Endothelial cell of hepatic sinusoid (primary cell): ENCODE measurements around the gene ARL17B.
"Not testable (repeated sequence)": the region's sequence is repeated elsewhere in the genome, so short reads cannot be mapped to it uniquely, and the experiment has no call there.

Source experiments
- in situ Hi-C: cut with HindIII; loops from 2 replicates; pipeline ENCODE4 v1.10.0; 2017; ENCODE audit warnings: low sequenced_read_pairs

The ARL17B gene

DNA sequence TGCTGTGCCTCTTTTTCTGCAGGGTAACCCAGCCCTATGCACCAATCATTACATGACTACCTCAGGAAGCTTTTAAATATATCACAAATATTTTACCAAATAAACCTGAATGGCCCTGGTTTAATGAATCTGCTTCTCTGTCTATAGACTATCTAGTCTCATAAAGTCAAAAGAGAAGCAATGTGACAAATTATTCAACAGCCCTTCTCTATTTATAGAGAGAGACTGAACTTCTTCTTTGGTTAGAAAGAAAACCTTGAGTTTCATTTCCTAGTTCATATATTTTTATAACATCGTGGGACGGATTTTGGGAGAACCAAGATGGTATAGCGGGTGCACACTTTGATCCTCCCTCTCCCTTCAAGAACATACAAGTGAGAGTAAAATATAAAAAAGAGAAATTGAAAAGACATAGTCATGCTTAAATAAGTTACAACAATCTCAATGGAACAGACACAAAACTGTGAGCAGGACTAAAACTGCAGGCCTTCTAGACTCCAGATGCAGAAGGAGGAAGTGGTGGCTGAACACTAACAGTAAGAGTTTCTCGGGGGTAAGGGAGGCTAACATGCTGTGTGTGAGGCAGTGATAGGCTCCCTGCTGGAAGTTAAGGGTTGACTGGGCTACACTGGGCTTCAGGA lies 70.5 kb downstream of the ARL17B start:
- in situ Hi-C loops, result not testable (repeated sequence)

- in situ Hi-C loops, result not testable (repeated sequence)
Observed at GRCh38 chr17:46287587-46287986, 74.0 kb downstream of the ARL17B start.

DNA sequence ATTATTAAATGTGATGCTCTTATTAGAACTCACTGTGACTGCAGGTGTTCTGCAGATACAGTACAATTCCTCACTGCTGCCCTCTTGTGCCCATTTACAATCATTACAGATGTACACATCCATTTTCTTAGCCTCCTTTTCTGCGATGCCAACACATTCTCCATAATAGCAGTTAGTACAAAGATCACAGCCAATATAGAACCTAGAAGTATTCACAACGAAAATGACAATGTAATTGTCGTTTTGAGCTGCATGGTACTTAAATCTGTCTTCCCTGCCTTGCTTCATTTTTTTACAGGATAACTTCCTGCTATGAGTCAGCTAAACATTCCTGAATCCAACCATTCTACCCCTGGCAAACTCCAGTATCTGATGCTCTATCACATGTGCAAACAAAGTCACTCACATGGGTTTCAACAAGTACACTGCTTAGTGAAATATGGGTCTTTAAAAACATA lies 74.8 kb downstream of the ARL17B start:
- in situ Hi-C loops, result not testable (repeated sequence)

- in situ Hi-C loops, result not testable (repeated sequence)
Observed at GRCh38 chr17:46285500-46285899, 76.1 kb downstream of the ARL17B start.

- in situ Hi-C loops, result not testable (repeated sequence)
Observed at GRCh38 chr17:46284467-46284866, 77.1 kb downstream of the ARL17B start.

DNA sequence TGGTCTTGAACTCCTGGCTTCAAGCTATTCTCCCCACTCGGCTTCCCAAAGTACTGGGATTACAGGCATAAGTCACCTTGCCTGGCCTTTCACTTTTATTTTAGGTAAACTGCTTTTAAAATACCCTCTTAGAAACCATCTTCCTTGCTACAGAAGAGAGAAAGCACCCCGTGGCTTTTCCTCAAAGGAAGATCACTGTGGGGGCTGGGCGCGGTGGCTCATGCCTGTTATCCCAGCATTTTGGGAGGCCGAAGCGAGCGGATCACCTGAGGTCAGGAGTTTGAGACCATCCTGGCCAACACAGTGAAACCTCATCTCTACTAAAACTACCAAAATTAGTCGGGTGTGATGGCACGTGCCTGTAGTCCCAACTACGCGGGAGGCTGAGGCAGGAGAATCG lies 78.9 kb downstream of the ARL17B start:
- in situ Hi-C loops, result not testable (repeated sequence)

DNA sequence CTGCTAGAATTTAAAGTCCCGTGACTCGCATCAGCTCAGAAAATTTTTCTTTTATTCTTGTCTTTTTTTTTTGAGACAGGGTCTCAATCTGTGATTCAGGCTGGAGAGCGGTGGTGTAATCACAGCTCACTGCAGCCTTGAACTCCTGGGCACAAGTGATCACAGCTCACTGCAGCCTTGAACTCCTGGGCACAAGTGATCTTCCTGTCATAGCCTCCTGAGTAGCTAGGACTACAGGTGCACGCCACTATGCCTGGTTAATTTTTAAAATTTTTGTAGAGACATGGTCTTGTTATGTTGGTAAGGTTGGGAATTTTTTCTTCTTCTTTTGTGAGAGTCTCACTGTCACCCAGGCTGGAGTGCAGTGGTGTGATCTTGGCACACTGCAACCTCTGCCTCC lies 80.2 kb downstream of the ARL17B start:
- in situ Hi-C loops, result not testable (repeated sequence)

DNA sequence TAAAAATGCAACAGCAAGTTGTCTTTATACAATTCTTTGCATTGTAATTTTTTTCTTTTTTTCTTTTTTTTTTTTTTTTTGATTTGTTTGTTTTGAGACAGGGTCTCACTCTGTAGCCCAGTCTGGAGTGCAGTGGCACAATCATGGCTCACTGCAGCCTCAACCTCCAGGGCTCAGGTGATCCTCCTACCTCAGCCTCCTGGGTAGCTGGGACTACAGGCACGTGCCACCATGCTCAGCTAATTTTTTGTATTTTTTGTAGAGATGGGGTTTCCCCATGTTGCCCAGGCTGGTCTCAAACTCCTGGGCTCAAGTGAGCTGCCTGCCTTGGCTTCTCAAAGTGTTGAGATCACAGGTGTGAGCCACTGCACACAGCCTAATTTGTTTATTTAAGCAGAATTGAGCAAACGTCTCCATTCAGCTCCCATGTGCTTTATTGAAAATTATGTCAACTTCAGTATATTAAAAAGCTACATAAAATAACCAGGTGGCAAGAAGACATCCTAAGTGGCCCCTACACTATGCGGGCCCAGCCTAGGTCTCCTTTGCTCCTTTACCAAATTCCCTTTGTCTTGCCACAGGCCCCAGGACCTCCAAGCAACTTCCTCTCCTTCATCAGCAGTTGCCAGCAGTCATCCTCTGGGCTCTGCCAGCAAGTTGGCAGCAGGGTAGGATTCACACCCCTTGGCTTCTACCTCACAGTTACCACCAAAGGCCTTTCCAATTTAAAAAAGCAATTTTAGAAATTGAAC lies 84.7 kb downstream of the ARL17B start:
- in situ Hi-C loops, result not testable (repeated sequence)

GRCh38 chr17:46274238-46274637 lies 87.3 kb downstream of the ARL17B start:
- in situ Hi-C loops, result no loop called here

GRCh38 chr17:46273541-46274236 lies 87.9 kb downstream of the ARL17B start:
- in situ Hi-C loops, result no loop called here

GRCh38 chr17:46270032-46270431 lies 91.5 kb downstream of the ARL17B start:
- in situ Hi-C loops, result no loop called here

DNA sequence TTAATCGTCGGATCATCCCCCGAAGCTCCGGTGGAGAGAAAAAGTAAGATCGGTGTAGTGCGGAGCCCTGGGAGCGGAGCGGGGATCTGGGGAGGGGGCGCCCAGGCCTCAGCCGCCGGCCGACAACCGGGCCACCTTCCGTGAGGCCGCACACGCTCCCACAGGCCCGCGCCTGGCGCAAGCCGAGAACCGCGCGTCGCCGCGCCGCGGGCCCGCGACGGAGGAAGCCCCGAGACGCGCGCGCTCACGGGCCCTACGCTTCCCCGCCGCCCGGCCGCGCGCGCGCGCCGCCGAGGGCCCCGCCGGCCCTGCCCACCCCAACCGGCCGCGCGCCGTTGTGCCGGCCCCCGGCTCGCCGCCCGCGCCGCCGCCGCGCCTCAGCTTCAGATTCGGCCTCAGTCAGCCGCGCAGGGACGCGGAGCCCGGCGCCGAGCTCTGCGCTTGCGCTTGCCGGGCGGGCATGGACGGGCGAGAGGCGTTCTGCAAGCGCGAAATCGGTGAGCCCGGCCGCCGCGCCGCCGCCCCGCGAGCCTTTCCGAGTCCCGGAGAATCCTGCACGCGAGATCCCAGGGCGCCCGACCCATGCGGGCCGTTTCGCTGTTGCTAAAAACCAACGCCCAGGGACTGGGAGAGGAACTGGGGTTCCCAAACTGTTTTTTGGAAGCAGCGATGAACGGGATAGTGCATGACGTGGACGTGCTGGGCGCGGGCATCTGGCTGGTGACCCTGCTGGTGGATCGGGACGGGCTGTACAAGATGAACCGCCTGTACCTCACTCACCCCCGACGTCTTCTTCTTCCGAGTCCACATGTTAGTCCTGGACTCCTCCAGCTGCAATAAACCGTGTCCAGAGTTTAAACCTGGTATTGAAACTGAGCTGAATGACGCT lies 94.7 kb downstream of the ARL17B start:
- in situ Hi-C loops, result no loop called here

DNA sequence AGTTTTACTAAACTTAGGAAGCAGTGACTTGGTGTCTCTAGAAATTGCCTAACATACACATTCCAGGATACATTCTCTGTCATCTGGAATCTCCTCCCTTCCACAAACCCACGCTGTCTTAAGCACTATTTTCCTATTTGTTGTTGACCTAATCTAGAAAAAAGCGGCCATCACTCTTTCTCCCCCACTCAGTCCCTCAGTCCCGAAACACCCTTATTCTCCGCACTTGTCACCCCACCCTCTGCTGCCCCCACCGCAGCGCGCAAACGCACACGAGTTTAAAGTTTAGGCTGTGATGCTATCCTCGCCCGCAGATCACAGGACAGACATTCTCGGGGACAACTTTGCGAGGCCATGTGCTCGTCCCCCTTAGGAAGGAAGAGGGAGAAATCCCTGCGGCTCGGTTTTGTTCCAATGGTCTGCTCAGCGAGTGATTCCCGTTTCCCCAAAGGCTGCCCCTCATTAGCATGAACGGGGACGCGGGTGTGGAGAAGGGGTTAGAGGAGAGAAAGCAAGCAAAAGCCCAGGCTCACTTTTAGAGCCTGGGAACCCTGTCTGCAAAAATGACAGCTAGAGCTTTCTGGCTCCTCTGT lies 95.4 kb downstream of the ARL17B start:
- in situ Hi-C loops, result not testable (repeated sequence)

DNA sequence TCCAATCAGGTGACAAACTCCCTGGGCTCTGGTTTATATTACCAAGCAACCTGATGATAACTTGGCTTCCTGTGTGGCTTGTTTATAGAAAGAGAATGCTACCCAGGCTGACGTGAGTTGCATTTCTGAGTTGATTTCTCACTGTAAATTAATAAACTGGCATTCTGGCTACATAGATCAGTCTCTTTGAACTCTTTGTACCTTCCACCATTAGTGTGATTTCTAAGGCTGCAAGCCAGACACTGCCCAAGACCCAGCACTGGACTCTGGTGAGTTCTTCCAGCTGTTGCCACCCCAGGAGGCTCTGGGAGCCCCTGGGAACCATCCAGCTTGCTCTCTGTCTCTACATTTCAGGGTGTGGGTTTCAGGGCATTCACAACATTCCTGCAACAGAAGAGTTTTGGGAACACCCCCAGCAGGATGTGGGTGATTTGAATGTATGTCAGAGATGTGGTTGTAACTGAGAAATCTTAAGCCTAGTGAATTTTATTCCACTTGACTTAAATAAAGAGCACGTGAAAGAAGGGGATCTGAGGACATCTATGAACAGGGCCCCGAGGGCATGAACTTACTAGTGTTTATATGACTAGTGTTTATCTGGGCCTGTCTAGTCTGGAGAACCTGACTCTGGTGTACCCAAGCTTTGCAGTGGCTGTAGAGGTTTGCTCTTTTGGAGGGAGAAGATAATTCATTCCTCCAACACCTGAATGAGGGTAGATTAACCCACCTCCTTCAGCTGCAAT lies 96.9 kb downstream of the ARL17B start:
- in situ Hi-C loops, result no loop called here

- in situ Hi-C loops, result no loop called here
Observed at GRCh38 chr17:46262271-46262670, 99.3 kb downstream of the ARL17B start.

- in situ Hi-C loops, result not testable (repeated sequence)
Observed at GRCh38 chr17:46259845-46260661, 101.5 kb downstream of the ARL17B start.

- in situ Hi-C loops, result not testable (repeated sequence)
Observed at GRCh38 chr17:46256369-46256768, 105.2 kb downstream of the ARL17B start.

GRCh38 chr17:46254215-46254614 lies 107.4 kb downstream of the ARL17B start:
- in situ Hi-C loops, result not testable (repeated sequence)

GRCh38 chr17:46253722-46254121 lies 107.8 kb downstream of the ARL17B start:
- in situ Hi-C loops, result not testable (repeated sequence)
